OCI-LY7 (cell line): ENCODE measurements around the gene RAPGEF3. TPM values are rescaled to one million over a fixed set of nuclear protein-coding genes. Genes with fewer than 3 reads are reported as not detected.

Experiments
- BruUV-seq: library from RNA; stranded (reverse); fragments of 400-500 nt; replicated peaks from 2 replicates; lab custom pipeline; 2021; lab: Mats Ljungman, UMichigan
- CTCF ChIA-PET: fragments of 300-600 bp; sonication (Branson Sonifier 250); formaldehyde crosslinking; loops from one replicate; lab custom pipeline; 2022; ENCODE audit warnings: antibody characterized with exemption; ENCODE audit not compliant: unreplicated experiment; lab: Charles Lee
- POLR2A ChIA-PET: fragments of 300-600 bp; sonication (Branson Sonifier 250); formaldehyde crosslinking; loops from one replicate; lab custom pipeline; 2022; ENCODE audit warnings: antibody characterized with exemption; lab: Charles Lee
- DNase-seq: peaks from one replicate; pipeline ENCODE4 v3.0.0-alpha.2; 2015; ENCODE audit warnings: low spot score
- H2AFZ ChIP-seq: fragments of 200-600 bp; sonication (generic), shearing (Covaris generic); 2 replicates; pipeline ENCODE4 v1.6.1; 2014; ENCODE audit warnings: mild to moderate bottlenecking, antibody characterized with exemption, low read length, moderate library complexity
- H3K27ac ChIP-seq: fragments of 200-600 bp; sonication (generic); 2 replicates; pipeline ENCODE4 v1.5.1; 2014; ENCODE audit warnings: mixed run types, low read depth, mild to moderate bottlenecking, moderate library complexity, low read length, inconsistent platforms; ENCODE audit not compliant: poor library complexity, severe bottlenecking
- H3K36me3 ChIP-seq: fragments of 200-600 bp; sonication (generic); 2 replicates; pipeline ENCODE4 v1.6.1; 2014; ENCODE audit warnings: mild to moderate bottlenecking, antibody characterized with exemption, low read length, moderate library complexity, mixed read lengths; ENCODE audit not compliant: insufficient read depth
- H3K4me1 ChIP-seq: fragments of 200-600 bp; sonication (generic); 2 replicates; pipeline ENCODE4 v1.5.1; 2014; ENCODE audit warnings: mild to moderate bottlenecking, low read length; ENCODE audit not compliant: insufficient read depth, poor library complexity, severe bottlenecking
- H3K4me2 ChIP-seq: fragments of 200-600 bp; sonication (generic); 2 replicates; pipeline ENCODE4 v1.6.1; 2014; ENCODE audit warnings: mild to moderate bottlenecking, low read length
- H3K4me3 ChIP-seq: fragments of 200-600 bp; sonication (generic); 2 replicates; pipeline ENCODE4 v1.5.1; 2014; ENCODE audit warnings: mild to moderate bottlenecking, low read depth, low read length; ENCODE audit not compliant: poor library complexity, severe bottlenecking
- H3K79me2 ChIP-seq: fragments of 200-600 bp; sonication (generic); 2 replicates; pipeline ENCODE4 v1.6.1; 2016; ENCODE audit warnings: low read depth, mild to moderate bottlenecking, low read length, moderate library complexity, mixed read lengths; ENCODE audit not compliant: insufficient read depth
- H3K9me2 ChIP-seq: fragments of 200-600 bp; sonication (generic); 2 replicates; pipeline ENCODE4 v1.6.1; 2016; ENCODE audit warnings: mild to moderate bottlenecking, low read length, mixed read lengths; ENCODE audit not compliant: insufficient read depth
- H3K9me3 ChIP-seq: fragments of 200-600 bp; sonication (generic); 2 replicates; pipeline ENCODE4 v1.6.1; 2014; ENCODE audit warnings: mild to moderate bottlenecking, mixed run types, low read length, mixed read lengths
- H4K20me1 ChIP-seq: fragments of 200-600 bp; sonication (generic); 2 replicates; pipeline ENCODE4 v1.6.1; 2014; ENCODE audit warnings: mild to moderate bottlenecking, antibody characterized with exemption, low read length, moderate library complexity, mixed read lengths; ENCODE audit not compliant: insufficient read depth
- CTCF ChIP-seq: fragments of 200-600 bp; sonication (generic); conservative IDR thresholded peaks from 2 replicates; pipeline ENCODE4 v1.5.1; 2014; ENCODE audit warnings: mild to moderate bottlenecking, antibody characterized with exemption, low read length, moderate library complexity, mixed read lengths
- EZH2phosphoT487 ChIP-seq: fragments of 200-600 bp; sonication (generic); IDR thresholded peaks from 2 replicates; pipeline ENCODE4 v1.6.1; 2018; ENCODE audit warnings: low read depth, borderline replicate concordance, mild to moderate bottlenecking, mixed run types, antibody characterized with exemption, low read length, moderate library complexity, mixed read lengths
- intact Hi-C: fragments of 100-400 bp; cut with micrococcal nuclease; formaldehyde crosslinking; loops from one replicate; pipeline ENCODE4 v1.10.0; 2022; ENCODE audit not compliant: unreplicated experiment
- total RNA-seq, 2 experiments: library from RNA; depleted of rRNA in 1 of 2; stranded (reverse); fragments of >200 nt in 1 of 2; shearing (Covaris generic) in 1 of 2; gene quantifications; 2 replicates each; pipeline ENCODE4 v1.2.3, GENCODE V29; 2014 to 2022

The RAPGEF3 gene
- total RNA-seq, 2 experiments from 2014 or later: 0.69 to 4.7 TPM

- no peaks in the 10 kb centered on the region for H4K20me1 ChIP-seq
- no peak overlapping the region for H3K27ac ChIP-seq
- no peaks in the 10 kb centered on the region for H3K79me2 ChIP-seq
- peak; percentile 78 for DNase-seq
- intact Hi-C loops: loop anchor here (1.0 kb wide), 2 partner anchors 25 to 52 kb away; no protein-coding TSS in a partner anchor
- no peaks in the 10 kb centered on the region for H3K9me2 ChIP-seq
- no peak overlapping the region for H3K4me3 ChIP-seq
- no peaks in the 10 kb centered on the region for H3K36me3 ChIP-seq
- CTCF ChIA-PET: interaction anchor here (0.6 to 7.1 kb wide), 9 partner anchors 9 to 57 kb away, joined by 3 to 74 read pairs (median 6); partner anchors contain the start of gene RAPGEF3
- peak; percentile 86 for TF ChIP-seq CTCF
- TF ChIP-seq EZH2phosphoT487: no peak
- H3K4me1 ChIP-seq: peaks cover 19% of the 10 kb centered on the region
- H3K9me3 ChIP-seq: no peaks in the 10 kb centered on the region
- POLR2A ChIA-PET: interaction anchor here (1.0 to 2.6 kb wide), 6 partner anchors 9 to 47 kb away, joined by 3 to 12 read pairs (median 8); no protein-coding TSS in a partner anchor
- H3K4me2 ChIP-seq: no peak overlapping the region
- no peak overlapping the region for H2AFZ ChIP-seq
- no TSS peak for BruUV-seq
These were observed 8.6 kb upstream of the RAPGEF3 start for GRCh38 chr12:47767216-47767724.

GRCh38 chr12:47766502-47767215 lies 8.0 kb upstream of the RAPGEF3 start:
- Histone ChIP-seq H3K4me2 (no peak overlapping the region; the same call in 1 of the 2 replicates), H3K79me2 (no peaks in the 10 kb centered on the region), H4K20me1 (no peaks in the 10 kb centered on the region), H2AFZ (no peak overlapping the region), H3K36me3 (no peaks in the 10 kb centered on the region), H3K9me2 (no peaks in the 10 kb centered on the region), H3K9me3 (no peaks in the 10 kb centered on the region), H3K4me1 (peaks cover 19% of the 10 kb centered on the region), H3K4me3 (no peak overlapping the region), H3K27ac (no peak overlapping the region)
- CTCF ChIA-PET: interaction anchor here (0.5 to 7.1 kb wide), 13 partner anchors 9 to 115 kb away, joined by 3 to 74 read pairs (median 5); partner anchors contain the start of gene RAPGEF3
- peak; percentile 34 for DNase-seq
- no TSS peak for BruUV-seq
- TF ChIP-seq CTCF: no peak
- TF ChIP-seq EZH2phosphoT487: no peak
- POLR2A ChIA-PET: interaction anchor here (0.9 to 2.6 kb wide), 9 partner anchors 9 to 69 kb away, joined by 3 to 12 read pairs (median 6); partner anchors contain the start of gene RPAP3
- intact Hi-C loops: loop anchor here (1.0 kb wide), 2 partner anchors 24 to 51 kb away; no protein-coding TSS in a partner anchor
